CD4-positive, alpha-beta T cell treated with Interleukin-6 at 100 ng/mL for 8 hours (primary cell): ENCODE data around the gene MAGEA4.
"Not testable (repeated sequence)": the region's sequence is repeated elsewhere in the genome, so short reads cannot be mapped to it uniquely, and the experiment has no call there.

Experiments used
- DNase-seq: peaks from one replicate; pipeline ENCODE4 v3.0.0-alpha.2; 2020; ENCODE audit warnings: mixed read lengths, low spot score

MAGEA4 gene

GRCh38 chrX:151912780-151913179 lies at the start of gene MAGEA4:
TSS of gene MAGEA4 (plus strand) at chrX:151912889. CDS start at chrX:151923665, 10,776 bp downstream.
- no peak for DNase-seq

- DNase-seq = no peak
Measured at GRCh38 chrX:151870602-151871001, 42.1 kb upstream of the MAGEA4 start.

GRCh38 chrX:151871244-151871643 lies 41.4 kb upstream of the MAGEA4 start:
- no peak for DNase-seq

- DNase-seq = no peak
Measured at GRCh38 chrX:151873096-151873495, 39.6 kb upstream of the MAGEA4 start.

GRCh38 chrX:151875270-151876026 lies 37.2 kb upstream of the MAGEA4 start:
- DNase-seq = no peak

- DNase-seq = no peak
Measured at GRCh38 chrX:151878574-151878973, 34.1 kb upstream of the MAGEA4 start.

GRCh38 chrX:151879856-151880255 lies 32.8 kb upstream of the MAGEA4 start:
- no peak for DNase-seq

- no peak for DNase-seq
Measured at GRCh38 chrX:151880895-151881294, 31.8 kb upstream of the MAGEA4 start.

- no peak for DNase-seq
Measured at GRCh38 chrX:151889421-151889820, 23.3 kb upstream of the MAGEA4 start.

GRCh38 chrX:151896734-151897474 lies 15.8 kb upstream of the MAGEA4 start:
- no peak for DNase-seq

GRCh38 chrX:151899622-151900021 lies 13.1 kb upstream of the MAGEA4 start:
- DNase-seq = no peak

- DNase-seq = no peak
Measured at GRCh38 chrX:151901826-151902225, 10.9 kb upstream of the MAGEA4 start.

- DNase-seq = no peak
Measured at GRCh38 chrX:151902813-151903591, 9.7 kb upstream of the MAGEA4 start.

- DNase-seq = no peak
Measured at GRCh38 chrX:151904989-151905388, 7.7 kb upstream of the MAGEA4 start.

GRCh38 chrX:151912221-151912620 lies 468 bp upstream of the MAGEA4 start:
- DNase-seq = no peak

GRCh38 chrX:151918736-151919135 lies 6.0 kb downstream of the MAGEA4 start:
- DNase-seq = not testable (repeated sequence)

- DNase-seq = no peak
Measured at GRCh38 chrX:151919610-151920009, 6.9 kb downstream of the MAGEA4 start.

GRCh38 chrX:151920101-151920500 lies 7.4 kb downstream of the MAGEA4 start:
- DNase-seq = no peak

GRCh38 chrX:151920530-151920929 lies 7.8 kb downstream of the MAGEA4 start:
- no peak for DNase-seq

GRCh38 chrX:151921292-151921691 lies 8.6 kb downstream of the MAGEA4 start:
- DNase-seq = no peak

GRCh38 chrX:151921866-151922265 lies 9.2 kb downstream of the MAGEA4 start:
- DNase-seq = no peak

- DNase-seq = no peak
Measured at GRCh38 chrX:151922692-151923091, 10.0 kb downstream of the MAGEA4 start.

- no peak for DNase-seq
Measured at GRCh38 chrX:151923648-151924047, 11.0 kb downstream of the MAGEA4 start.
